ENCODE results near the gene PDE4D.

PDE4D gene

DNA sequence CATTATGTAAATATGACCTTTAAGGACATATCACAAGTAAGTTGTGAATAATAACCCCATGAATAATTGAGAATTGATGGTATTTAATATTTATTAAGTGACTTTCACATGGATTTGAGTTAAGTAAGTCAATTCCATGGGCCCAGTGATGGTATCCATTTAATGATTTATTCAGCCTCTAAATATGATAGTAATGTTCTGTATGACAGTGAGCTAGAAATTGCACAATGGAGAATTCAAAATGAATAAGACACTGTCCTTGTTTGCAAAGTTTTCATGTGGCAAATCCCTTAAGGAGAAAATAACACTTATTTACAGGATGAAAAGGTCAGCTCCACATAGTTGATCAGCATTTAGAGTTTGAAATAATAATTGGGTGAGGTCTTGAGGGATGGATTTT, 160.7 kb downstream of the PDE4D start:
- H3K27ac ChIP-seq (replicated peaks): no peak overlapping the region
- H3K4me3 ChIP-seq (replicated peaks; ENCODE audit: insufficient read depth, low read length): no peak overlapping the region
- TF ChIP-seq POLR2AphosphoS5 (IDR thresholded peaks at IDR 0.05; ENCODE audit: low read depth) (no peak), GABPA (IDR thresholded peaks at IDR 0.05; ENCODE audit: low read depth) (no peak), SPI1 (IDR thresholded peaks at IDR 0.05; ENCODE audit: borderline replicate concordance, low read depth) (no peak)
- TF ChIP-seq, protein P1, sequence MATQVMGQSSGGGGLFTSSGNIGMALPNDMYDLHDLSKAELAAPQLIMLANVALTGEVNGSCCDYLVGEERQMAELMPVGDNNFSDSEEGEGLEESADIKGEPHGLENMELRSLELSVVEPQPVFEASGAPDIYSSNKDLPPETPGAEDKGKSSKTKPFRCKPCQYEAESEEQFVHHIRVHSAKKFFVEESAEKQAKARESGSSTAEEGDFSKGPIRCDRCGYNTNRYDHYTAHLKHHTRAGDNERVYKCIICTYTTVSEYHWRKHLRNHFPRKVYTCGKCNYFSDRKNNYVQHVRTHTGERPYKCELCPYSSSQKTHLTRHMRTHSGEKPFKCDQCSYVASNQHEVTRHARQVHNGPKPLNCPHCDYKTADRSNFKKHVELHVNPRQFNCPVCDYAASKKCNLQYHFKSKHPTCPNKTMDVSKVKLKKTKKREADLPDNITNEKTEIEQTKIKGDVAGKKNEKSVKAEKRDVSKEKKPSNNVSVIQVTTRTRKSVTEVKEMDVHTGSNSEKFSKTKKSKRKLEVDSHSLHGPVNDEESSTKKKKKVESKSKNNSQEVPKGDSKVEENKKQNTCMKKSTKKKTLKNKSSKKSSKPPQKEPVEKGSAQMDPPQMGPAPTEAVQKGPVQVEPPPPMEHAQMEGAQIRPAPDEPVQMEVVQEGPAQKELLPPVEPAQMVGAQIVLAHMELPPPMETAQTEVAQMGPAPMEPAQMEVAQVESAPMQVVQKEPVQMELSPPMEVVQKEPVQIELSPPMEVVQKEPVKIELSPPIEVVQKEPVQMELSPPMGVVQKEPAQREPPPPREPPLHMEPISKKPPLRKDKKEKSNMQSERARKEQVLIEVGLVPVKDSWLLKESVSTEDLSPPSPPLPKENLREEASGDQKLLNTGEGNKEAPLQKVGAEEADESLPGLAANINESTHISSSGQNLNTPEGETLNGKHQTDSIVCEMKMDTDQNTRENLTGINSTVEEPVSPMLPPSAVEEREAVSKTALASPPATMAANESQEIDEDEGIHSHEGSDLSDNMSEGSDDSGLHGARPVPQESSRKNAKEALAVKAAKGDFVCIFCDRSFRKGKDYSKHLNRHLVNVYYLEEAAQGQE (IDR thresholded peaks at IDR 0.05; ENCODE audit: insufficient replicate concordance, low read depth): no peak
- TF ChIP-seq, protein P2, sequence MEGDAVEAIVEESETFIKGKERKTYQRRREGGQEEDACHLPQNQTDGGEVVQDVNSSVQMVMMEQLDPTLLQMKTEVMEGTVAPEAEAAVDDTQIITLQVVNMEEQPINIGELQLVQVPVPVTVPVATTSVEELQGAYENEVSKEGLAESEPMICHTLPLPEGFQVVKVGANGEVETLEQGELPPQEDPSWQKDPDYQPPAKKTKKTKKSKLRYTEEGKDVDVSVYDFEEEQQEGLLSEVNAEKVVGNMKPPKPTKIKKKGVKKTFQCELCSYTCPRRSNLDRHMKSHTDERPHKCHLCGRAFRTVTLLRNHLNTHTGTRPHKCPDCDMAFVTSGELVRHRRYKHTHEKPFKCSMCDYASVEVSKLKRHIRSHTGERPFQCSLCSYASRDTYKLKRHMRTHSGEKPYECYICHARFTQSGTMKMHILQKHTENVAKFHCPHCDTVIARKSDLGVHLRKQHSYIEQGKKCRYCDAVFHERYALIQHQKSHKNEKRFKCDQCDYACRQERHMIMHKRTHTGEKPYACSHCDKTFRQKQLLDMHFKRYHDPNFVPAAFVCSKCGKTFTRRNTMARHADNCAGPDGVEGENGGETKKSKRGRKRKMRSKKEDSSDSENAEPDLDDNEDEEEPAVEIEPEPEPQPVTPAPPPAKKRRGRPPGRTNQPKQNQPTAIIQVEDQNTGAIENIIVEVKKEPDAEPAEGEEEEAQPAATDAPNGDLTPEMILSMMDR (IDR thresholded peaks at IDR 0.05; ENCODE audit: insufficient read depth, low read length): no peak
- DNase-seq (ENCODE audit: low read depth in 1 of 2, low spot score in 1 of 2): no peak
- no peaks in the 10 kb centered on the region for H3K27me3 ChIP-seq (ENCODE audit: insufficient read depth, poor library complexity, severe bottlenecking)

DNA sequence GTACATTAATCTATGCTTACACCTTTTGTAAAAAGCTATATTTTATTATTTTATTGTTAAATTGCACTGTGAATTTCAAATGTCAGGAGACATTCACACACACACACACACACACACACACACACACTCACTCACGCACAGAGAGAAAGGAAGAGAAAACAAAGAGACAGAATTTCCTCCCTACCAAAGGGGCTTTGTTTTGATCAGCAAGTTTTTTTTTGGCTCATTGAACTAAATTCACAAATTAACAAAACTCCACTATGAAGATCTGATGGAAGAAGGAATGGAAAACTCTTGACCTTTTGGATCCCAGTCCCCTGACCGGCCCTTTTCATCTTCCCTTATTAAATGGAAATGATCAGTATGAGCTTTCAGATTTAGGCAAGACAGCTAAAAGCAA, 161.2 kb downstream of the PDE4D start:
- no peak overlapping the region for H3K27ac ChIP-seq (replicated peaks)
- TF ChIP-seq GABPA (IDR thresholded peaks at IDR 0.05; ENCODE audit: low read depth): no peak
- TF ChIP-seq, protein P2 (IDR thresholded peaks at IDR 0.05; ENCODE audit: insufficient read depth, low read length): no peak
- TF ChIP-seq, protein P1 (IDR thresholded peaks at IDR 0.05; ENCODE audit: insufficient replicate concordance, low read depth): no peak
- TF ChIP-seq POLR2AphosphoS5 (IDR thresholded peaks at IDR 0.05; ENCODE audit: low read depth): no peak
- no peak for TF ChIP-seq SPI1 (IDR thresholded peaks at IDR 0.05; ENCODE audit: borderline replicate concordance, low read depth)
- H3K27me3 ChIP-seq (ENCODE audit: insufficient read depth, poor library complexity, severe bottlenecking): no peaks in the 10 kb centered on the region
- H3K4me3 ChIP-seq (replicated peaks; ENCODE audit: insufficient read depth, low read length): no peak overlapping the region
- no peak for DNase-seq (ENCODE audit: low read depth in 1 of 2, low spot score in 1 of 2)

DNA sequence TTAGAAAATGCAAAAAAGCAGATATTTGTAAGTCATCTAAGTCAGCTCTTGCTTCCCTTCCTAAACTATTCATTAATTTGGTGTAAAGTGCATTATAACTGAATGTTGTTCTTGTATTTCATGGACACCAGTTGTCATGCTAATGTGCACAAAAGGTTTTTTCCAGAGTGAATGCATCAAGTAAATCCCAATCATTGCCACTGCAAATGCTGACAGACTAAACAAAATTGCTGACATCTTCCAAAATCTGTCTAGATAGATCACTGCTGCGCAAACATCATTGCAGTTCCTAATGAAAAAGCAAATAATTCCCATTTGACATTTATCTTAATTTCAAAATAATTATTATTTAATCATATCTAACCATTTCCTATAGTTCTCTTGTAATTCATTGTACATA, 161.7 kb downstream of the PDE4D start:
- TF ChIP-seq POLR2AphosphoS5 (IDR thresholded peaks at IDR 0.05; ENCODE audit: low read depth): no peak
- no peak for TF ChIP-seq GABPA (IDR thresholded peaks at IDR 0.05; ENCODE audit: low read depth)
- TF ChIP-seq, protein P1 (IDR thresholded peaks at IDR 0.05; ENCODE audit: insufficient replicate concordance, low read depth): no peak
- no peak for TF ChIP-seq SPI1 (IDR thresholded peaks at IDR 0.05; ENCODE audit: borderline replicate concordance, low read depth)
- TF ChIP-seq, protein P2 (IDR thresholded peaks at IDR 0.05; ENCODE audit: insufficient read depth, low read length): no peak
- no peak overlapping the region for H3K27ac ChIP-seq (replicated peaks)
- no peak overlapping the region for H3K4me3 ChIP-seq (replicated peaks; ENCODE audit: insufficient read depth, low read length)
- no peaks in the 10 kb centered on the region for H3K27me3 ChIP-seq (ENCODE audit: insufficient read depth, poor library complexity, severe bottlenecking)
- DNase-seq (ENCODE audit: low read depth in 1 of 2, low spot score in 1 of 2): no peak
